Ureter (tissue), 1 donor: ENCODE results near the gene FCMR. TPM values are rescaled to one million over a fixed set of nuclear protein-coding genes. Genes with fewer than 3 reads are reported as not detected.
"Not testable (repeated sequence)": the region's sequence is repeated elsewhere in the genome, so short reads cannot be mapped to it uniquely, and the experiment has no call there.

Source experiments
- DNase-seq: peaks from one replicate; pipeline ENCODE4 v3.0.0-alpha.2; 2020; ENCODE audit warnings: low spot score
- total RNA-seq: library from RNA; stranded (reverse); gene quantifications from one replicate; pipeline ENCODE4 v1.2.4, GENCODE V29; 2023
- donor health status: DM: yes; HTN: yes; CAD: no.

Gene FCMR
- total RNA-seq, 1 donor from 2014 or later = 17.1 TPM

DNA sequence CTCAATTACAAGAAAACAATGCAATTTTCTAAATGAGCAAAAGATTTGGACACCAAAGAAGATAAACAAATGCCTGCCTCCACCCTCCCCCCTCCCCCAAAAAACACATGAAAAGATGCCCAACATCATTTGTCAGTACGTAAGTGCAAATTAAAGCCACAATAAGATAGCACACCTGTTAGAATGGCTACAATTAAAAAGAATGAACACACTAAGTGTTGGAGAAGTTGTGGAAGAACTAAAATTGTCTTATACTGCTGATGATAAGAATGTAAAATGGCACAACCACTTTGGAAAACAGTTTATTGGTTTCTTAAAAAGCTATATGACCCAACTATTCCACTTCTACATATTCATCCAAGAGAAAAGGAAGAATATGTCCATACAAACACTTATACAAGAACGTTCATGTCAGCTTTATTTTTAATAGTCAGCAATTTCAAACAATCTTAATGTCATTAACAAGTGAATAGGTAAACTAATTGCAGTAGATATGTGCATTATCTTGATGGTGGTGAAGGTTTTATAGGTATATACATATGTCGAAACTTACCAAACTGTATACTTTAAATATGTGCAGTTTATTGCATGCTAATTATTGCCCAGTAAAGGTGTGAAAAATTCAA, 45.9 kb downstream of the FCMR start:
- DNase-seq = no peak

- DNase-seq = no peak
Measured at GRCh38 chr1:206873603-206874188, 48.0 kb downstream of the FCMR start.

- DNase-seq = no peak
Measured at GRCh38 chr1:206872139-206872538, 49.6 kb downstream of the FCMR start.

- no peak for DNase-seq
Measured at GRCh38 chr1:206868264-206868663, 53.5 kb downstream of the FCMR start.

DNA sequence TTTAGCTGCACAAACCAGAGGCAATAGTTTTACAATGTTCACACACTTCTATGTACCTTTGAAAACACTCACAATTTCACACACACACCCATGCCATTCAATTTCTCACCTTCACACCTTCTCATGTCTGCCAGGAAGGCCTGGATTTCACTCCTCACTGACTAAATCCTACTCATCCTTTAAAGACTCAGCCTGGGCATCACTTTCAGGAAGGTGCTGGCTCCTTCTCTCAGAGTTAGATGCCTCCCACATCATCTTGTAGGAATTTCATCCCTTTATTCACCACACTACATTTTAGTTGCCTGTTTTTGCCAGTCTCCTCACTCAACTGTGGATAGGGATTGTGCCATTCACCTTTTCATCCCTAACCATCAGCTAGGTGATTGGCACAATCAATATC, 54.0 kb downstream of the FCMR start:
- no peak for DNase-seq

DNA sequence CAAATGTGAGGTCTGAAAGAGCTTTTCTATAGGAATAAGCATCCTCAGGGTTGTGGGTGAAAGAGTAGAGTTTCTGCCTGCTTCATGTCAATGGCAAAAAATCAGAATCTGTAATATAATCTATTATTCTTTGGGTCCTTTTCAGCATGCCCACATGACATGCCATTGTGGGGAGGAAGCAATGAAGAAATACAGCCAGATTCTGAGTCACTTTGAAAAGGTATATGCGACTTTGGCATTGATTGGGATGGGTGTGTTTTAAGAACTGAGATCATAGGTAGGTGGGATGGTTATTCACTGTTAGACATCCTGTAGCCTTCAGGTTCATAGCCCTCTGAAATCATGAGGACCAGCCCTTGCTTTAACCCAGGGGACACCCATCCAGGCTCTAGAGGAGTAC, 54.5 kb downstream of the FCMR start:
- no peak for DNase-seq

DNA sequence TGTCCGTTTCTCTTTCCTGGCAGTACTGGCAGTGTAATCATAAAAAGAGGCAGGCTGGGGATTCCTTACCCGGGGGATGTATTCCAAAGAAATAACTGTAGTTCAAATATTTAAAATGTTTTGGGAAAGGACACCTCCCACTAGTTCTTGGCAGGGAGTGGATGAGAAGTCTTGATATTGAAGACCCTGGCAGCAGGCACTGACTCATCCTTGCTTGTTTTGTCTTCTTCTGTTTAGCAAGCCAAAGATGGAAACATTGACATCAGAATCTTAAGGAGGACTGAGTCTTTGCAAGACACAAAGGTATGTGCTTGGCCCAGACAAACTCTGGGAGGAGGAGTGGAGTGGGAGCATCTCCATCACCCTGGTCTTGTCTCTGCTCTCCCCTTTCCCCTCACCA, 55.7 kb downstream of the FCMR start:
- DNase-seq = no peak

GRCh38 chr1:206864939-206865671, 56.6 kb downstream of the FCMR start, which contains the start of gene IL20:
Gene IL20 (plus strand): TSS chr1:206865623. CDS start chr1:206865853, 230 bp downstream.
- DNase-seq = peak; percentile 87

DNA sequence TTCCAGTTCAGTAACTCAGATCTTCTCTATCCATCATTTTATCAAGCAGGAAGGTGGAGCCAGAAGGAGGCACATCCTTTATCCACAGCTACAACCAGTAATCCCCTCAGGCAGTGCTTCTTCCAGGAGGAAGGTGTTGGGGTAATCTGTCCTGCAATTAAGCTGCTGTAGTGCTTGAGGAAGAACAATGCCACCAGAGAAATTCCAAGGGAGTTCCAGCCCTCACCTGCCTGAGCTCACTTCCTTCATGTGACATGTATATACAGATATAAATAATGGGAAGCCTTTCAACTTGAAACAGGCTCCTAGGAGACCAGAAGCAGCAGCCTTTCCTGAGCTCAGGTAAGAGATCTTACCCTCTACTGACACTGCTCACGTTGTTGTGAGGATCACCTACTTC, 58.5 kb downstream of the FCMR start:
- DNase-seq = no peak

DNA sequence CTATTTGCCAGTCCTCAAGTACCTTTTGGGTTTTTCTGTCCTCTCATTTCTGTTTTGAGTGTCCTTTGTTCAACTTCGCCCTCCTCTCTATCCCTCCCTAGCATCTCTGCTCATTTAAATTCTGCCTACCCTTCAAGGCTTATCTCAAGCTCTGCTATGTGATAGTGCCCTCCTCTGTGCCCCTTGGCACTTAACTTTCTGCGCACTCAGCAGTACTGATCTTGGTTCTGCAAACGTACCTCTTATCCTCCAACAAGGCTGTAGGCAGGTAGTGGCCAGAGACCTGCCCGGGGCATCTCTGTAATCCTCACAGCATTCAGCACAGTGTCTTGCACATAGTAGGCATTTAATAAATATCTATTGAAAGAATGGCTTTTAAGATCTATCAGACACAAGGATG, 61.6 kb downstream of the FCMR start:
- no peak for DNase-seq

DNA sequence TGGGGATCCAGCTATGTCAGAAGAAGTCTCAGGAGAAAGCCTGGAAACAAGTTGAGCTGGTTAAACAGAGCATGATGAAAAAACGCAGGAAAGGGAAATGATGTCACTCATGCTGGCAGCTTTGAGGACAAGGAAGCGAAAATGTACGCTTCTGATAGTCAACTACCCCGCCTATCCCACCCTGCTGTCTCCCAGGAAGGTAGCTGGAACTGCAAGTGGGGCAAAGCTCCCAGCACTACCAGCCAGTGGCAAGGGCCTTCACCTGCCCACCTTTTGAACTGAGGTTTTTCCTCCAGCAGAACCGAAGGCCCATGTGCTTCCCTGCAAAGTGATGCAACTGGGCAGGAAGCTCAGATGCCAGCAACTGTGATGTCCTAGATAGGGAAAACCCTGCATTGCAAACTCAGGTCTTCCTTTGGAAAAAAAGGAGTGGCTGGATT, 62.6 kb downstream of the FCMR start:
- no peak for DNase-seq

GRCh38 chr1:206856674-206857464, 64.9 kb downstream of the FCMR start:
- DNase-seq = no peak

DNA sequence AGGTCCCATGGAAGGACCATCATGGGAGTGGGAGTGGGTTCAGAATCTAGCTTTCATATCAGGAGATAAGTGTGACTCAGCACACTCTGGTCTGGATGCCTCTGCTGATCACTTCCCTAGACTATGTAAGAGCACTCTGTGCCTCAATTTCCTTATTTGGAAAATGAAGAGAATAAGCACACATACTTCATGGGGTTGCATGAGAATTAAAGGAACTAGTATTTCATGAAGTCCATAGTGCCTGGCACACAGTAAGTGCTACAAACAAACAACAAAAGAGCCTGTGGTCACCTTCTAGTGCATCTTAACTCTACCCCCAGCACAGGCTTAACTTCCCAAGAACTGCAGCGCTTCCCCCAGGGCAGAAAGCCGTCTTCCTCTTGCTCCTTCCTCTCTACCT, 65.9 kb downstream of the FCMR start:
- no peak for DNase-seq

DNA sequence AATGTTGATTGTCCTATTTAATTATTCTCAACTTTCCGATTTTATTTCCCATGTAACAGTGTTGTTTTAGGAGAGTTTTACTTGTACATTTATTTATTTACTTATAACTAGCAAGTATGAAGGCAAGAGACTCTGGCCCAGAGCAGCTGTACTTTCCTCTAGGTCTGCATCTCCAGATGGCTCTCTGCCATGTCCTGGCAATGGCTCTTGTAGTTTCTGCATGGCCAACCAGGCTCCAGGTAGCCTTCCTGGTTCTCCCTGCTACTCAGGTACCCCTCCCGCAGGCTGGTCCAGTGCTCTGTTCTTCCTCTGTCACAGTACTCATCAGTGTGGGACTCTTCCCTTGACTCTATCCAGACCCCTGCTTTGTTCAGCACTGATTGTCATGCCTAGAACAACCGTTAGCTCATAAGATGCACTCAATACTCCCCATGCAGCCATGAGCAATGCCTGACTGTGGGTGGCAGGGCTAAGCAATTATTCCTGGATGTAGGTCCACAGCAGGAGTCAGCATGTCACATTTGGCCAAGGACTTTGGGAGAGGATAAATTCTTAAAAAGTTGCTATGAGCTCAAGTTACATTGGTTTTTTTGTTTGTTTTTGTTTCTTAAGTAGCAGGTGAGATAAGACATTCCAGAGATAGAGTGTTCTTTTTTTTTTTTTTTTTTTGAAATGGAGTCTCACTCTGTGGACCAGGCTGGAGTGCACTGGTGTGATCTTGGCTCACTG, 67.2 kb downstream of the FCMR start:
- no peak for DNase-seq

- not testable (repeated sequence) for DNase-seq
Measured at GRCh38 chr1:206853696-206854095, 68.0 kb downstream of the FCMR start.

Other genes starting within 250 kb of the FCMR start
- 69.8 TPM for gene MAPKAPK2, start 237.0 kb downstream of the FCMR start, total RNA-seq
- not detected for gene IL19, start 151.2 kb downstream of the FCMR start, total RNA-seq
- 0.68 TPM for gene IL10, start 149.4 kb downstream of the FCMR start, total RNA-seq
- not detected for gene IL20, start 56.3 kb downstream of the FCMR start, total RNA-seq
- not detected for gene IL24, start 24.5 kb downstream of the FCMR start, total RNA-seq
- 670 TPM for gene PIGR, start 24.5 kb upstream of the FCMR start, total RNA-seq
- gene FCAMR, start 48.5 kb upstream of the FCMR start, total RNA-seq = not detected
- 45.7 TPM for gene C1orf116, start 110.8 kb upstream of the FCMR start, total RNA-seq
- 9.8 TPM for gene YOD1, start 129.3 kb upstream of the FCMR start, total RNA-seq
- gene PFKFB2, start 131.3 kb upstream of the FCMR start, total RNA-seq = 27.0 TPM
- 0.34 TPM for gene C4BPB, start 166.9 kb upstream of the FCMR start, total RNA-seq
- 0.21 TPM for gene C4BPA, start 182.3 kb upstream of the FCMR start, total RNA-seq